NCI-H1417 (cell line): ENCODE data around the gene PSPN.

Experiments
- DNase-seq, 3 experiments: peaks; one replicate each; lab custom pipeline; 2025; lab: John Stamatoyannopoulos, UW

Gene PSPN

GRCh38 chr19:6375411-6376010, at the start of gene PSPN:
PSPN (minus strand) TSS chr19:6375933; CDS start chr19:6375849, 84 bp downstream.
- no peak for DNase-seq

GRCh38 chr19:6424939-6425731, 49.4 kb upstream of the PSPN start:
- peak; percentile 96 to 100 (median 100) for DNase-seq

GRCh38 chr19:6424195-6424938, 48.6 kb upstream of the PSPN start, which contains the start of gene KHSRP:
KHSRP (minus strand) TSS chr19:6424811; CDS start chr19:6424701, 110 bp downstream.
- peak in 2 of 3 experiments; percentile 41 to 57 for DNase-seq

GRCh38 chr19:6423499-6424194, 47.9 kb upstream of the PSPN start:
- DNase-seq = peak in 1 of 3 experiments; percentile 41

GRCh38 chr19:6421075-6422014, 45.6 kb upstream of the PSPN start:
- DNase-seq = no peak

GRCh38 chr19:6418562-6418932, 42.8 kb upstream of the PSPN start:
- no peak for DNase-seq

GRCh38 chr19:6417713-6418561, 42.2 kb upstream of the PSPN start:
- DNase-seq = peak in 1 of 3 experiments; percentile 15

GRCh38 chr19:6416658-6417405, 41.1 kb upstream of the PSPN start:
- no peak for DNase-seq

GRCh38 chr19:6415591-6416190, 40.0 kb upstream of the PSPN start:
- no peak for DNase-seq

- DNase-seq = no peak
Observed at GRCh38 chr19:6414793-6415590, 39.3 kb upstream of the PSPN start.

GRCh38 chr19:6413721-6414643, 38.2 kb upstream of the PSPN start:
- no peak for DNase-seq

GRCh38 chr19:6413291-6413690, 37.6 kb upstream of the PSPN start:
- no peak for DNase-seq

GRCh38 chr19:6412447-6413091, 36.8 kb upstream of the PSPN start:
- peak in 1 of 3 experiments; percentile 39 for DNase-seq

GRCh38 chr19:6412061-6412446, 36.3 kb upstream of the PSPN start:
- peak in 1 of 3 experiments; percentile 39 for DNase-seq

GRCh38 chr19:6409346-6409745, 33.6 kb upstream of the PSPN start:
- no peak for DNase-seq

- DNase-seq = no peak
Observed at GRCh38 chr19:6406401-6406800, 30.7 kb upstream of the PSPN start.
